Right atrium auricular region (tissue), 2 donors: ENCODE results near the gene HSPA5. TPM values are rescaled to one million over a fixed set of nuclear protein-coding genes. Genes with fewer than 3 reads are reported as not detected.
A peak's percentile ranks its signal among the peaks of the same experiment; 100 is the strongest.
"Not testable (repeated sequence)": the region's sequence is repeated elsewhere in the genome, so short reads cannot be mapped to it uniquely, and the experiment has no call there.

Experiments
- DNase-seq: peaks from one replicate; pipeline ENCODE4 v3.0.0-alpha.2; 2019; ENCODE audit warnings: low spot score
- H3K27ac ChIP-seq, 2 donors: fragments of 200-600 bp; sonication (generic); 1 replicate in 1 of 2; 2 replicates in 1 of 2; pipeline ENCODE4 v1.5.1; 2016 to 2019
- H3K27me3 ChIP-seq, 2 donors: fragments of 200-600 bp; sonication (generic); one replicate each; pipeline versions ENCODE4 v1.5.1 to v1.6.0; 2017 to 2019
- H3K36me3 ChIP-seq: fragments of 200-600 bp; sonication (generic); one replicate; pipeline ENCODE4 v1.5.1; 2016
- H3K4me1 ChIP-seq, 2 donors: fragments of 200-600 bp; sonication (generic); one replicate each; pipeline versions ENCODE4 v1.5.1 to v1.6.0; 2017 to 2019
- H3K4me3 ChIP-seq, 2 donors: fragments of 200-600 bp; sonication (generic); 1 replicate in 1 of 2; 2 replicates in 1 of 2; pipeline ENCODE4 v1.5.1; 2017 to 2019; ENCODE audit warnings: mild to moderate bottlenecking in 1 of 2, moderate library complexity in 1 of 2
- H3K9me3 ChIP-seq, 2 donors: fragments of 200-600 bp; sonication (generic); one replicate each; pipeline ENCODE4 v1.5.1; 2019
- total RNA-seq, 2 donors: library from RNA; depleted of rRNA; stranded (reverse); fragments of >200 nt; gene quantifications; one replicate each; pipeline ENCODE4 v1.1.0, GENCODE V29; 2016
- TF ChIP-seq, protein P1 (sequence below), 2 donors: fragments of 200-600 bp; sonication (generic); IDR thresholded peaks; one replicate each; pipeline ENCODE4 v1.5.1; 2019; ENCODE audit warnings: antibody characterized with exemption in 2 of 2

The HSPA5 gene
- total RNA-seq, 2 donors from 2014 or later: 128 to 162 TPM

DNA sequence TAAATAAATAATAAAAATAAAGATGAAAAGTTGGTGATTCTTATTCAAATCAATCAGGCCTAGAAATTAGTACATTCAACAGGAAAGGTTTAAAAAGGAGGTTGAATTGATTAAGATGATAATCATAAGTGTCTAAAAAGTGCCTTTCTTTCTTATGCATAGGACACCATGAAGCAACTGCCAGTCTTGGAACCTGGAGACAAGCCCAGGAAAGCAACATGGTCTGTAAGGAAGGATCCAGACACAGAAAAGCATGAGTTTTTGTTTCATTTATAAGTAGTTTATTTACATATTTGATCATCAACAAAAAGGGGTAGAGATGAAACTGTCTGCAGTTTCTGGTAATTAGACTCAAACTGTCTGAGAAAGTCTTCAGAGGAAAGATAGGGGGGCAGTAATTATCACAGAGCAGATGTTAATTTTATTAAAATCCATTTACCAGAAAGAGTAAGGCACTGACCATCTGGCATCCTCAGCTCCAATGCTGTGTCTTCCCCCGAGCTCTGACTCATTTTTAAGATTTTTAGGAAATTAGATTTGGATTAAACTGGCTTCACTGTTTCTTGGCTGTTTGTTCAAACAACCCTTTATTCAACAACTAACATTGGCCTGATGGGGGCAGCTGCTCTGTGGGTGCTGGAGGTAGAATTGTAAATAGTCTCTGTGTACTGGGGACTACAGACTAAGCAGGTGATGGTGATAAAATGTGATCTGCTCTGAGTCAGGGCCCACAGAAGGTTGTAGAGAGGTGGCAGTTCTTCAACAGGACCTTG, 38.1 kb downstream of the HSPA5 start:
- Histone ChIP-seq H3K36me3 (peaks cover 21% of the 10 kb centered on the region), H3K27ac (no peak overlapping the region)

DNA sequence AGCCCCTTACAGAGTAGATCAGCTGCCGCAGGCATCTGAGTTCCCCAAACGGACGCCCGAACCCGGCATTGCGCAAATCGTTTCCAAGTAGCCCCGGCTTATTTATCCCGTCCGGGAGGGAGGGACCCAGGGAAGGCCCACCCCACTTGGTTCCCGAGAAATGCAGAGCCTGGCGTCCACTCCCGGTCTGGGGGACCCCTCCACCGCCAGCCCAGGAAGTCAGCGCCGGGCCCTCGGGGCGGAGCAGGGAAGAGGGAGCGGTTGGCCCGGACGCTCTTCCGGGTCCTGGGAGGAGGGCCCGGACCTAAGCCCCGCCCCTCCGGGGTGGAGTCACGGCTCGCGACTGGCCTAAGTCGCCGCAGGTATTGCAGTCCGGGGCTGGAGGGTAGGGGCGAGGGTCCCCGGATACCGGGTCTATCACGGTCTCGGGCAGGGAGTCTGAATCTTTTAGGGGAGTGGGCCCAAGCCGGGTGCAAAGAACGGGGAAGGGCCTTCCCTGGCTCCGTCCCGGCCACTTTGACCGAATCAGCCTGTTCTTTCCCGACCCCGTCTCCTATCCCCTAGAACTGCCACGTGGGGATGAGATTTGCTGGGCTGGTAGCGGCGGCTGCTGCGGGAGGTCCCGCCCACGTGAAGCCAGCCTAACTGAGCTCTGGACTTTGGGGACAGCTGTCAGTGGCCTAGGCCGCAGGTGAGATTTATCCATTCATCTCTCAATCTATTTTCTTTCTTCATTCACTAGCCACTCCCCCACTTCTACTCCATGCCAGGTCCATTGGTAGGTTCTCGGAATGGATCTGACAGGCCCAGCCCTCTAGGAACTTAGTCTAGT, 40.7 kb downstream of the HSPA5 start, which contains the start of gene RABEPK:
RABEPK (plus strand) TSS at position 327 of the 832 bp plus-strand sequence. CDS start 2,472 bp downstream, outside the sequence.
- DNase-seq: peak; percentile 93
- peaks cover 12% of the 10 kb centered on the region for H3K36me3 ChIP-seq
- TF ChIP-seq, protein P1, sequence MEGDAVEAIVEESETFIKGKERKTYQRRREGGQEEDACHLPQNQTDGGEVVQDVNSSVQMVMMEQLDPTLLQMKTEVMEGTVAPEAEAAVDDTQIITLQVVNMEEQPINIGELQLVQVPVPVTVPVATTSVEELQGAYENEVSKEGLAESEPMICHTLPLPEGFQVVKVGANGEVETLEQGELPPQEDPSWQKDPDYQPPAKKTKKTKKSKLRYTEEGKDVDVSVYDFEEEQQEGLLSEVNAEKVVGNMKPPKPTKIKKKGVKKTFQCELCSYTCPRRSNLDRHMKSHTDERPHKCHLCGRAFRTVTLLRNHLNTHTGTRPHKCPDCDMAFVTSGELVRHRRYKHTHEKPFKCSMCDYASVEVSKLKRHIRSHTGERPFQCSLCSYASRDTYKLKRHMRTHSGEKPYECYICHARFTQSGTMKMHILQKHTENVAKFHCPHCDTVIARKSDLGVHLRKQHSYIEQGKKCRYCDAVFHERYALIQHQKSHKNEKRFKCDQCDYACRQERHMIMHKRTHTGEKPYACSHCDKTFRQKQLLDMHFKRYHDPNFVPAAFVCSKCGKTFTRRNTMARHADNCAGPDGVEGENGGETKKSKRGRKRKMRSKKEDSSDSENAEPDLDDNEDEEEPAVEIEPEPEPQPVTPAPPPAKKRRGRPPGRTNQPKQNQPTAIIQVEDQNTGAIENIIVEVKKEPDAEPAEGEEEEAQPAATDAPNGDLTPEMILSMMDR (IDR thresholded peaks at IDR 0.05): no peak
- peak within 1 kb of the TSS; percentile 67 to 74 for H3K4me3 ChIP-seq
- peak within 1 kb of the TSS; percentile 79 to 86 for H3K27ac ChIP-seq
- no peaks in the 10 kb centered on the region for H3K27me3 ChIP-seq
- H3K4me1 ChIP-seq: peaks cover 0 to 11% of the 10 kb centered on the region in 2 donors
- no peaks in the 10 kb centered on the region for H3K9me3 ChIP-seq

More for the DNA sequence above, 38.1 kb downstream of the HSPA5 start:
- no peaks in the 10 kb centered on the region for H3K27me3 ChIP-seq
- no peak overlapping the region for H3K4me3 ChIP-seq
- TF ChIP-seq, protein P1 (IDR thresholded peaks at IDR 0.05): no peak
- peaks cover 0 to 11% of the 10 kb centered on the region in 2 donors for H3K4me1 ChIP-seq
- DNase-seq: no peak
- no peaks in the 10 kb centered on the region for H3K9me3 ChIP-seq

DNA sequence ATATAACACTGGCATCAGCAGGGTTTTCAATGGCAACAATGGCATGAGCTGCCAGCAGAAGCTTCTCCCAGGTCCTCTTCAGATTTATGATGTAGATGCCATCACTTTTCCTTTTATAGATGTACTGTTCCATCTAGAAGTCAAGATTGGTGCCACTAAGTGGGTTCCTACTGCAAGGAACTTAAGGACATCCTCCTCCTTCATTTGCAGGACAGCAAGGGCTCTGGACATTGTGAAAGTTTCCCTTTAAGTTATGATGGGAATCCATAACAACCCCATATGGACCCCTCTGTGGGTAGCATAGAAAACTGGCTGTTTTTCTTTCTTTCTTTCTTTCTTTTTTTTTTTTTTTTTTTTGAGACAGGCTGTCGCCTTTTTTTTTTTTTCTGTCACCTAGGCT, 45.6 kb downstream of the HSPA5 start:
- not testable (repeated sequence) for H3K9me3 ChIP-seq, H3K4me1 ChIP-seq, H3K27ac ChIP-seq, H3K27me3 ChIP-seq, DNase-seq, H3K4me3 ChIP-seq, H3K36me3 ChIP-seq

DNA sequence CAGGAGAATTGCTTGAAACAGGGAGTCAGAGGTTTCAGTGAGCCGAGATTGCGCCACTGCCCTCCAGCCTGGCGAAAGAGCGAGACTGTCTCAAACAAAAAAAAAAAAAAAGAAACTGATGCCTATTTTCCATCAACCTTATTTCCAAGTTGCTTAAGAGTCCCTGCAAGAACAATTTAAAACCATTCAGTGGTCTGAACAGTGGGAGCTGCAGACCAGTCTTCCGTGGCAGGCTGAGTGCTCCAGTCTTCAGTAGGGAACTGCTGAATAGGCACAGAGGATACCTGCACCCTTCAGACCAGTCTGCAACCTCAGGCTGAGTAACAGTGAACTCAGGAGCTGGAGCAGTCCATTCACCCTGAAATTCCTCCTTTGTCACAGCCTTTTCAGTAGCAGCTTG, 46.7 kb downstream of the HSPA5 start:
- not testable (repeated sequence) for H3K27ac ChIP-seq, H3K36me3 ChIP-seq, H3K27me3 ChIP-seq, H3K4me3 ChIP-seq, H3K9me3 ChIP-seq, DNase-seq
- peaks cover 0 to 13% of the 10 kb centered on the region in 2 donors for H3K4me1 ChIP-seq

DNA sequence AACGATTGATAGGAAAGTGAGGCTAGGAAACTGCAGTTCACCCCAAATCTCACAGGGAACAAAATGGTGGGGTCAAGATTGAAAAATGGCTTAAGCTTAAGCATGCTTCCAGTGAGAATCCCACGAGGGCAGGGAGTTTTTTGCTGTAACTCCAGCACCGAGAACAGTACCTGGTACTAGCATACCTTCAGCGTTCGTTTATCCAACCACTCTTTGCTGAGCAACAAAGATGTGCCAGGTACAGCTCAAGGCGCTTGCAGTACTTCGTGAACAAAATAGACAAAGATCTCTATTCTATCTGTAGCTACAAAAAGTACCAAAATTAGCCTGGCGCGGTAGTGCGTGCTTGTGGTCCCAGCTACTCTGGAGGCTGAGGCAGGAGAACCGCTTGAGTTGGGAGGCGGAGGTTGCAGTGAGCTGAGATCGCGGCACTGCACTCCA, 50.8 kb downstream of the HSPA5 start:
- Histone ChIP-seq H3K4me3 (peak overlapping the region; percentile 94), H3K36me3 (no peaks in the 10 kb centered on the region), H3K9me3 (no peaks in the 10 kb centered on the region), H3K27ac (peak overlapping the region; percentile 91 to 93), H3K27me3 (no peaks in the 10 kb centered on the region), H3K4me1 (peaks cover 0 to 45% of the 10 kb centered on the region in 2 donors)
- TF ChIP-seq, protein P1 (IDR thresholded peaks at IDR 0.05): no peak
- DNase-seq: no peak

DNA sequence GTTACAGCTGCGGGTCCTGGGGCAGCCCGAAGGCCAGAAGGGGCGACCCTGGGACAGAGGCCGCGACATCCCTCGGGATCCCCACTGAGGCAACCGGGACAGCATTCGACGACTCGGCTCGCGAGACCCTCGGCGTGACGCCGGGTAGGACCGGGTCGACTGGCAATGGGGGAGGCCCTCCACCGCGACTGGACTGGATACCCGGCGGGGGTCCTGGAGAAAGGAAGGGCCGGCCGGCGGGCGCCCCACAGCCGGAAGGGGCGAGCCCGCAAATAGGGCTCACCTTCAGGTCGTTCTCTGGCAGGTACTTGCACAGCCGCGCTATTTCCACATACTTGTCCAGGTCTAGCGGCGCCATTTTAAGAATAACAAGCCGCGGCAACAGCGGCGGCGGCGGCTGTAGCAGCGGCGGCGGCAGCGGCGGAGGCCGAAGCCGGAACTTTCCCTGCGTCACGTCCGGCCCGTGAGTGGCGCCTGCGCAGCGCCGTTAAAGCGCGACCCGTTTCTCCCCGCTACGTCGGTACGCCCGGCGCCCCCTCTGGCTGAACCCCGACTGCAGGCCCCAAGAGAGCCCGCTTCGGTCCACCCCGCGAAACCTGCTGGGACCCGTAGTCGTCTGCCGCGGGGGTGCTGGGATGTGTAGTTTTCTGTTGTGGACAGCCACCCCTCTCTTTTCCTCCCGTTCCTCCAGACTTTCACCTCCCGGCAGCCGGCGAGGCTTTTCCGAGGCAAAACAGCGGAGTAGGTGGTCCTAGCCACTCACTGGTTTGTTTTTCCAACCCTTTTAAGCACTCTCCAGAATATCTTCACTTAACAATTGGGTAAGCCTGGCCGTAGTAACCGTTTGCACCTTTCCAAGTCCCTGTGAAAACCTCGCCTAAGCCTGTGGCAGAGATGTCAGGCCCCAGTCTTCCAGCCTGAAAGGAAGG, 51.5 kb downstream of the HSPA5 start, which contains the start of gene PPP6C:
PPP6C (minus strand) TSS at position 443 of the 929 bp plus-strand sequence; CDS start at position 358, 85 bp downstream.
- peak; percentile 96 for DNase-seq
- peak within 1 kb of the TSS; percentile 94 for H3K4me3 ChIP-seq
- peak within 1 kb of the TSS; percentile 91 to 93 for H3K27ac ChIP-seq
- H3K4me1 ChIP-seq: peaks cover 0 to 45% of the 10 kb centered on the region in 2 donors
- no peaks in the 10 kb centered on the region for H3K9me3 ChIP-seq
- TF ChIP-seq, protein P1 (IDR thresholded peaks at IDR 0.05): peak; percentile 44 to 64
- no peaks in the 10 kb centered on the region for H3K36me3 ChIP-seq
- H3K27me3 ChIP-seq: no peaks in the 10 kb centered on the region
